Vagina (tissue), 2 donors: ENCODE results near the gene NT5DC2.

Experiments
- CTCF ChIP-seq, 3 experiments: fragments of 450-650 bp in 2 of 3; fragments of 200-600 bp in 1 of 3; sonication (generic) in 1 of 3; IDR thresholded peaks; one replicate each; pipeline ENCODE4 v1.5.1; 2017 to 2019; ENCODE audit warnings: antibody characterized with exemption in 3 of 3, mild to moderate bottlenecking in 2 of 3, moderate library complexity in 2 of 3
- POLR2A ChIP-seq, 2 donors: fragments of 450-650 bp; IDR thresholded peaks; one replicate each; pipeline ENCODE4 v1.6.1; 2017; ENCODE audit warnings: antibody characterized with exemption in 2 of 2, mild to moderate bottlenecking in 2 of 2, moderate library complexity in 2 of 2

- TF ChIP-seq CTCF (IDR thresholded peaks at IDR 0.05) (no peak), POLR2A (IDR thresholded peaks at IDR 0.05) (no peak)
Observed at GRCh38 chr3:52483081-52483480, 50.6 kb downstream of the NT5DC2 start.
